ENCODE data around the gene HPS4. TPM values are rescaled to one million over a fixed set of nuclear protein-coding genes. Genes with fewer than 3 reads are reported as not detected.

HPS4 gene
- total RNA-seq, 1 experiment from 2014 or later: 40.7 TPM

DNA sequence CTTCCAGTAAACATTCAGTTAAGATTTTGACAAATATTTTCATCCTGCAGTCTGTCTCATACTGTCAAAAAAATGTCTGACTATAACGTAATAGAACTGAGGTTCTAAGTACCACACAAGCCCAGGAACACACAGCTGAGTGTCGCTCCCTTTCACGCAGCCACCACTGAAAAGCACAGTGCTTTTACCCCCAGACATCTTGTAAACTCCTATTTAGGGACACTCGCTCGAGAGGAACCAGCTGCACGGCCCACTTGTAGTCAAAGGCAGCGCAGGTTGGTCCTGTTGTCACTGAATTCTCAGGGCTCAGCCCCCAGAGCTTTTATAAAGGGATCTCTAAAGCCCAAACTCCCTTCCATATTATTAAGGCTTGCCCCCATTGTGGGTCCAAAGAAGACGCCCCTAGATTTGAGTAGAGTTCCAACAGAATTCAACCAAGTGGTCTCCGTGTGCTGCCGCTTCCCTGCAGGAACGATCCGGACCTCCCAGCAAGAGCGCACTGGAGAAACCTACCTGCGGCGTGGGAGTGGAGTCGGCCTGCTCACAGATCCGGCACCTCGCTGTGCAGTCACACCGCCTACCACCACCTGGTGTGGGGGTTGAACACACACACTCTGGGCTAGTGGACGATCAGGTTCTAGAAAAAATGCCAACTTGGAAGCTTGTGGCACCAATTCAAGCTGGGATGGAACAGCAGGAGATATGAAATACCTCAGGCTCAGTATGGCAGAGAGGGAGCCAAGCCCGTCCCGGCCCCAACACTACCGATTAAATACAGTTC lies 31.2 kb downstream of the HPS4 start:
- CTCF ChIA-PET: interaction anchor here (0.7 kb wide), 1 partner anchor 848 kb away, joined by 3 read pairs; no protein-coding TSS in a partner anchor
- TSS peak; percentile 33 for BruUV-seq (replicated peaks)
- Mint-ChIP-seq H3K9me3 (ENCODE audit: low read depth, unreplicated experiment) (no peaks in the 10 kb centered on the region), H3K4me1 (ENCODE audit: low read depth, unreplicated experiment) (no peaks in the 10 kb centered on the region), H3K27ac (ENCODE audit: unreplicated experiment) (no peak overlapping the region), H3K4me3 (ENCODE audit: low read depth, unreplicated experiment) (no peak overlapping the region), H3K36me3 (ENCODE audit: insufficient read depth, unreplicated experiment) (peaks cover 17% of the 10 kb centered on the region), H3K27me3 (ENCODE audit: unreplicated experiment) (no peaks in the 10 kb centered on the region)
- intact Hi-C loops (cut with micrococcal nuclease; ENCODE audit: unreplicated experiment): no loop called here
- TF ChIP-seq, protein P1, sequence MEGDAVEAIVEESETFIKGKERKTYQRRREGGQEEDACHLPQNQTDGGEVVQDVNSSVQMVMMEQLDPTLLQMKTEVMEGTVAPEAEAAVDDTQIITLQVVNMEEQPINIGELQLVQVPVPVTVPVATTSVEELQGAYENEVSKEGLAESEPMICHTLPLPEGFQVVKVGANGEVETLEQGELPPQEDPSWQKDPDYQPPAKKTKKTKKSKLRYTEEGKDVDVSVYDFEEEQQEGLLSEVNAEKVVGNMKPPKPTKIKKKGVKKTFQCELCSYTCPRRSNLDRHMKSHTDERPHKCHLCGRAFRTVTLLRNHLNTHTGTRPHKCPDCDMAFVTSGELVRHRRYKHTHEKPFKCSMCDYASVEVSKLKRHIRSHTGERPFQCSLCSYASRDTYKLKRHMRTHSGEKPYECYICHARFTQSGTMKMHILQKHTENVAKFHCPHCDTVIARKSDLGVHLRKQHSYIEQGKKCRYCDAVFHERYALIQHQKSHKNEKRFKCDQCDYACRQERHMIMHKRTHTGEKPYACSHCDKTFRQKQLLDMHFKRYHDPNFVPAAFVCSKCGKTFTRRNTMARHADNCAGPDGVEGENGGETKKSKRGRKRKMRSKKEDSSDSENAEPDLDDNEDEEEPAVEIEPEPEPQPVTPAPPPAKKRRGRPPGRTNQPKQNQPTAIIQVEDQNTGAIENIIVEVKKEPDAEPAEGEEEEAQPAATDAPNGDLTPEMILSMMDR (IDR thresholded peaks at IDR 0.05; ENCODE audit: unreplicated experiment): no peak
- no peak for DNase-seq

- Mint-ChIP-seq H3K9me3 (ENCODE audit: low read depth, unreplicated experiment) (no peaks in the 10 kb centered on the region), H3K27me3 (ENCODE audit: unreplicated experiment) (no peaks in the 10 kb centered on the region), H3K36me3 (ENCODE audit: insufficient read depth, unreplicated experiment) (peaks cover 9% of the 10 kb centered on the region), H3K4me3 (ENCODE audit: low read depth, unreplicated experiment) (no peak overlapping the region), H3K4me1 (ENCODE audit: low read depth, unreplicated experiment) (no peaks in the 10 kb centered on the region), H3K27ac (ENCODE audit: unreplicated experiment) (no peak overlapping the region)
- no TSS peak for BruUV-seq (replicated peaks)
- TF ChIP-seq, protein P1 (IDR thresholded peaks at IDR 0.05; ENCODE audit: unreplicated experiment): no peak
- CTCF ChIA-PET: no interaction called here
- intact Hi-C loops (cut with micrococcal nuclease; ENCODE audit: unreplicated experiment): no loop called here
- DNase-seq: no peak
Observed at GRCh38 chr22:26450453-26451185, 33.0 kb downstream of the HPS4 start.

DNA sequence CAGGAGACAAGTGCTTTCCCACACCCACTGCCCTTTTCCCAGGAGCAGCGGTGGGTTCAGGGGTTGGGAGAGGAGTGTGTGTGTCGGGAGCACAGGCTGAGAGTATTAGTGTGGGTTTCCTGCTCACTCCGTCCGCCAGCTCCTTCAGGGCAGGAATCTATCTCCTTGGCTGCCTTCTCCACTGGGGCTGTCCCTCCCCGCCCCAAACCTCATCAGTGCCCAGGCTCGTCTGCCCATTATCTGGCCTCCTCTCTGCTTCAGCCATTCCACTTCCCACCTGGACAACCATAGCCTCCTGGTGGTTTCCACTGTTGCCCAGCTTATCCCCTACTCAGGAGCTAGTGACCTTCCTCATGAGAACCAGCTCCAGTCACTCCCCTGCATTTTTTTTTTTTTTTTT lies 34.6 kb downstream of the HPS4 start:
- TF ChIP-seq, protein P1 (IDR thresholded peaks at IDR 0.05; ENCODE audit: unreplicated experiment): no peak
- Mint-ChIP-seq H3K27me3 (ENCODE audit: unreplicated experiment) (no peaks in the 10 kb centered on the region), H3K27ac (ENCODE audit: unreplicated experiment) (no peak overlapping the region), H3K9me3 (ENCODE audit: low read depth, unreplicated experiment) (no peaks in the 10 kb centered on the region), H3K36me3 (ENCODE audit: insufficient read depth, unreplicated experiment) (peaks cover 9% of the 10 kb centered on the region), H3K4me1 (ENCODE audit: low read depth, unreplicated experiment) (no peaks in the 10 kb centered on the region), H3K4me3 (ENCODE audit: low read depth, unreplicated experiment) (no peak overlapping the region)
- BruUV-seq (replicated peaks): no TSS peak
- intact Hi-C loops (cut with micrococcal nuclease; ENCODE audit: unreplicated experiment): no loop called here
- no peak for DNase-seq
- CTCF ChIA-PET: interaction anchor here (0.9 kb wide), 2 partner anchors 51 to 85 kb away, joined by 3 to 4 read pairs; no protein-coding TSS in a partner anchor

- Mint-ChIP-seq H3K4me3 (ENCODE audit: low read depth, unreplicated experiment) (no peak overlapping the region), H3K4me1 (ENCODE audit: low read depth, unreplicated experiment) (no peaks in the 10 kb centered on the region), H3K27me3 (ENCODE audit: unreplicated experiment) (no peaks in the 10 kb centered on the region), H3K36me3 (ENCODE audit: insufficient read depth, unreplicated experiment) (peaks cover 9% of the 10 kb centered on the region), H3K27ac (ENCODE audit: unreplicated experiment) (no peak overlapping the region), H3K9me3 (ENCODE audit: low read depth, unreplicated experiment) (no peaks in the 10 kb centered on the region)
- TF ChIP-seq, protein P1 (IDR thresholded peaks at IDR 0.05; ENCODE audit: unreplicated experiment): no peak
- intact Hi-C loops (cut with micrococcal nuclease; ENCODE audit: unreplicated experiment): no loop called here
- BruUV-seq (replicated peaks): no TSS peak
- no peak for DNase-seq
- CTCF ChIA-PET: interaction anchor here (0.9 kb wide), 1 partner anchor 84 kb away, joined by 3 read pairs; no protein-coding TSS in a partner anchor
Observed at GRCh38 chr22:26448334-26448733, 35.2 kb downstream of the HPS4 start.

Measured in Calu3 (cell line).